ENCODE results near the gene CERS3.
"Not testable (repeated sequence)": the region's sequence is repeated elsewhere in the genome, so short reads cannot be mapped to it uniquely, and the experiment has no call there.

The CERS3 gene

DNA sequence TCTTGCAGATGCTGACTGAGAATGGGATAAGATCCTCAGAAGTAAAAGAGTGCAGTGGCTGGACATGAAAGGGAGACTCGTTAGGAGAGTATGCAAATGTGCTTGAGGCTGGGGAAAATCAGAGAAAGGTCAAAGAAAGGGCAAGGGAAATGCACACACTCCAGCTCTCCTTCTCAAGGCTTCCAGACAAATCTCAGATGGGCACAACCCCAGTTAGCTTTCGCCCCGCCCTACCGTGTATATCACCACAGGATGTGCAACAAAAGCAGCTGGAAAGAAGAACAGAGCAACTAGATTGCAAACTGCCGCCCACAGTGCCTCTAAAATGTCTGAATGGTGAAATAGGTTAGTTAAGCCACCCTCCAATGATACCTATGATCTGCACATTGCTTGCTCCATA lies 63.9 kb downstream of the CERS3 start:
- DNase-seq (ENCODE audit: low spot score): no peak

DNA sequence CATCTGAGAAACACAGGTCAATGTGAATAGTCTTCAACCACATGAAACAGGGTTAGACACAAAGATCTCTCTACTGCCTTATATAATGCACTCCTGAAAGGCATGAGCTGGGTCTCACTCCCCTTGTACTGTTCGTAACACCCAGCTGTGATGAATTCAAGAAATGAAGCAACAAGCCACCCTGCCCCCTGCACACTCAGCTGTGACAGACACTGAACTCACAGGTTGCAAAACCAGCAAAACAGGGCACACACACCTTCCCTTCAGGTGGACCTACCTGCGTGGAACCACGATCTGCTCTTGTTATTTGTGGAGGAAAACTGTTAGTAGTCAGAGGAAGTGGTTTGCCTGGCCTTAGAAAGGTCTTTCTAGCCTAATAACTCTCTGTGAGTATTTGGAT lies 64.5 kb downstream of the CERS3 start:
- DNase-seq (ENCODE audit: low spot score): no peak

DNA sequence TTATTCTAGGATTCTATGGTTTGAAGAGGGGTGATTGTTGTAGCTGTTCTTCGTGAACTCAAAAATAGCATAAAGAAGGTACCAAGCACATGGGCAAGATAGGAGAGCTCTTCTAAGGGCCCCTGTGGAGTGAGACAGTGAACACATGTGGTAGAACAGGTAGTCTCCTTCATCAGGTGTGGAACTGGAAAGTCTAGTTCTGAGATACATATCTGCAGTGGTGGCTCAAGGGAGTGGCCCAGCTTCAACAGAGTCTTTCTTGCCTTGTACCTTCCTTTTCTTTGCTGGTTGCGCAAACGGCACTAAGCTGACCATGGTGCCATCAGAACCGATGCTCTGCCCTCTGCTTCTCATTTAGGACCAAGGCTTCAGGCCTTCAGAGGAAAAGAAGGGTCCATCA lies 65.2 kb downstream of the CERS3 start:
- DNase-seq (ENCODE audit: low spot score): no peak

DNA sequence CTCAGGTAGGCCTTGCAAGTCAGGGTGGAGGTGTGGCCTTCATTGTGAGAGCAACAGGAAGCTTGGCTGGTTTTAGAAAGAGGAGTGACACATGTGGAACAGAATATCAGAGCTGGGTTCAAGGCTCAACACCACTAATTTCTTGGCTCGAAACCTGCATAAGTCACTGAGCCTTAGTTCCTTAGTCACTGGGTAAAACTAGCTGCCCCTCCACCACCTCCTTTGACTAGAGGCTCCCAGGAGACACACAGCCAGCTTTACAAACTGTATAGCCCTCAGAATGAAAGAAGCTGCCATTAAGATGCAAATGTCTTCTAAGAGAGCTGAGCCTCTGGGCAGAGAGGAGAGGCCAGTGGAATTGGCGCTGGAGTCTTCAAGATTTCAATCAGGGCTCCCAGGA lies 67.7 kb downstream of the CERS3 start:
- DNase-seq (ENCODE audit: low spot score): peak; percentile 12

DNA sequence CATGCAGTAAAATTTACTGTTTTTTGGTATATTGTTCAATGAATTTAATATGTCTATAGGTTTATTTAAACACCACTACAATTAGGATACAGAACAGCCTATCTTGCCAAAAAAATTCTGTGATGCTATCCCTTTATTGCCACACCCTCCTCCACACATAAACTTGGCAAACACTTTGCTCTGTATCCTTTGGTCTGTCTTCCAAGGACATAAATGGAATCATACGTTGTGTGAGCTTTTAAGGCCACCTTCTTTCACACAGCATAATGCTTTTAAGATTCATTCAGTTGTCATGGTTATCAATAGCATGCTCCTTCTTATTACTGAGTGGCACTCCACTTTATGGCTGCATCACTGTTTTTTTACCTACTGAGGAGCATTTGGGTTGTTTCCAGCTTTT lies 71.5 kb downstream of the CERS3 start:
- no peak for DNase-seq (ENCODE audit: low spot score)

DNA sequence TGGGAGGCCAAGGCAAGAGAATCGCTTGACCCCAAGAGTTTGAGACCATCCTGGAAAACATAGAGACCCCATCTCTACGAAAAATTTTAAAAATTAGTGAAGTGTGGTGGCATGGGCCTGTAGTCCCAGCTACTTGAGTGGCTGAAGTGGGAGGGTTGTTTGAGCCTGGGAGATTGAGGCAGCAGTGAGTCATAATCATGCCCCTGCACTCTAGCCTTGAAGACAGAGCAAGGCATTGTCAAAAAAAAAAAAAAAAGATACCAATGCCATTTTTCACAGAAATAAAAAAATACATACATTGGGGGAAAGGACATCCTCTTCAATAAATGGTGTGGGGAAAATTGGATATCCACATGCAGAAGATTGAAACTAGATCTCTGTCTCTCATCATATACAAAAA lies 74.6 kb downstream of the CERS3 start:
- DNase-seq (ENCODE audit: low spot score): no peak

DNA sequence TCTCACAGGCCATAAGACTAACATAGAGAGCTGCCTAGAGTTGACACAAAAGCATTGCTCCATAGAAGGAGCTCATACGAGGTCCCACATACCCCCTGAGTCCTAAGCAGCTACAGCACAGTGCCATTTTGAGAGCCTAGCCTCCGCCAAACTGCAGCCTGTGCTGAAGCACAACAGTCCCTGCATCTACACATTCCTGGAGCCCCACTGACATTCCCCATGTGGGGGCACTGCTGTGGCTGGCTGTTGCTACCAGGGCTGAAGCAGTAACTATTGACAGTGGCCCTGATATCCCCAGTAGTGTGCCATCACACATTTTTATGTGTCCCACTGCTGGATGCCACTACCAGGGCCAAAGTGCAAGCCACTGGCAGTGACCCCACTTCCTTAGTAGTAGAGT lies 80.3 kb downstream of the CERS3 start:
- no peak for DNase-seq (ENCODE audit: low spot score)

DNA sequence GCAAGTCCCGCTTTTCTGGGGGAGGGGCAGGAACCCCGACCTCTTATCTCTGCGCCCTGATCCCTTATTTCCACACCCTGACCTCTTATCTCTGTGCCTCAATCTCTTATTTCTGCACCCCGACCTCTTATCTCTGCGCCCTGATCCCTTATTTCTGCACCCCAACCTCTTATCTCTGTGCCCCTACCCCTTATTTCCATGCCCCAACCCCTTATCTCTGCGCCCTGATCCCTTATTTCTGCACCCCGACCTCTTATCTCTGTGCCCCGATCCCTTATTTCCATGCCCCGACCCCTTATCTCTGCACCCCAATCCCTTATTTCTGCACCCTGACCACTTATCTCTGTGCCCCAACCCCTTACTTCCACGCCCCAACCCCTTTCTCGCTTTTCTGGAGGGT lies 87.7 kb downstream of the CERS3 start:
- not testable (repeated sequence) for DNase-seq (ENCODE audit: low spot score)

DNA sequence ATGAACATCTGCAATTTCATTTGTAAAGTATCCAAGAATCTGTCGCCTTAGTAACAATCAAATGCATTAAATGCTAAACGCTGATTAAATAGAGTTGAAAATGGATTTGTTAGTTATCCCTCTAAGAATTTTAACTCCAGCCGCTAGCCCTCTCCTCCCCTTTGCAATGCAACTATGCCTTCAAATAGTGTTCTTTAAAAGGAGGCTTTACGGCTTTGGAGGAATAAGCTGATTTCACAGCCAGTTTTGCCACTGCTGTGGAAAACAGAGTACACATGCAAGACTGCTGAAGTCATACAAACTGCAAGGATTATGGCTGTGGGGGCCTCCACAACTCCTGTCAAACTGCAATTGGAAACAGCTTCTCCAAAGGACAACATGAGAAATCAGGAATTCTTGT lies 89.2 kb downstream of the CERS3 start:
- DNase-seq (ENCODE audit: low spot score): no peak

DNA sequence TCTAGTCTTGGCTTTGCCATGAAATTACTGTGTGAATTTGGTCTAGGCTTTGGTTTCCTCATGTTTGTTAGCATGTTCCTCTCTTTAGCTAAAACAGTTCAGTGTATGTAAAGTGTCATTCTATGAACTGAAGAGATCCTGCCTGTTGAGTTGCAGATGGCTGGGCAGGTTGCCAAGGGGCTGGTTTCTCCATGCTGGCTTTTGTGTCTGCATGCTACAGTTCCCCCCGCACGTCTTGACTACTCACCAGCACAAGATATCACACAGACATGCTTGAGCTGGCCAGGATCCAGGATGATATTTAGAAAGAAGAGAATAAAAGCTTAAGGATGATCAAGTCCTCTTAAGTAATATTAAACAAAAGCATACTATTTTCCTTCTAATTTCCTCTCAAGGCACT lies 90.2 kb downstream of the CERS3 start:
- DNase-seq (ENCODE audit: low spot score): peak; percentile 93

DNA sequence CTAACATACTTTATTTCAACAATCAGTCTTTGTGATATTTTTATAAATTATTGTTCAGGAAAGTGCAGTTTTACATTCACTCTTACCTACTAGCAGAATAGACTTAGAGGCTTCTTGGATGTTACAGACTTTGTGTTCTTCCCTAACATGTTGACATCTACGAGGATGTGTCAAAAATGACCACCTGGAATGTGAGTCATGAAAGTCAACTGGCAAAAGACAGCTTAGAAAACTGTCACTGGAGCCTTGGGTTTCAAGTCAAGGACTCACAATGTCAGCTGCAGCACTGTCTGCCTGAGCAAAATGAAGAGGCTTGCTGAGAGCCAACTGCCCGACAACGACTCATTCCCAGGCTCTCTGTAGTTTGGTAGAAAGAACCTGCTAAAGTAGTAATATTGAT lies 91.5 kb downstream of the CERS3 start:
- DNase-seq (ENCODE audit: low spot score): no peak

DNA sequence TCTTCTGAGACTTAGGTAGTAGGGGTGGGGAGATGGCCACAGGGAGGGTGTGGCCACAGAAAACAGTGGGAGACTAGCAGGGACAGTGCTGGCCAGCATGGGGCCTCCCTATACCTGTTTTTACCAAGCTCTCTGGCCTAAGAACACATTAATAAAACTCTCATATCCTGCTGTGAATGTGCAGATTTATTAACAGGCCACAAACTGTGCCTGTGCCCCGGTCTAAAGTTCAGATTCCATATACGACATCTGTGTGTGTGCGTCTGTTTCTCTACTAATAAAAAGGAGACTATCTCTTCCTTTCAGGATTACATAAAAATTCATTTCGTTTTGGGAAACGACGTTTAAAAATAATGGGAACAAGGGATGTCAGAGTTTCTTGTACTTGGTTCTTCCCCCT lies 94.2 kb downstream of the CERS3 start:
- no peak for DNase-seq (ENCODE audit: low spot score)

DNA sequence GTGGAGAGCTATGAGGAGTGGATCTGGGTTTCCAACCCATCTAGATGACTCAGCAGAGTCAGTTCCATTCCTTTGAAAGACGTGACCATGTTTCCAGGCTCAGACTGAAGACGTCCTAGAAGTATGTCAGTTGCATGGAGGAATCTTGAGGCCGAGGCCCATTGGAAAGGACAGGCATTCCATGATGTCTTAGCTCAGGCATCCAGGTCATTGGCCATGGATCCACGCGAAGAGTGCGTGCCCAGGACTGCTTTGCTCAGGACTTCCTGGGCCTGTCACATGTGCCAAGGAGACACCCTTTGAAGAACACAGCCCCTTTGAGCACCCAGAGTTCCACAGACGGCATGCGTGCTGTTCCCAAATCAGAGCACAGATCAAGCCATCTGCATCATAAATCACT lies 94.7 kb downstream of the CERS3 start:
- no peak for DNase-seq (ENCODE audit: low spot score)

DNA sequence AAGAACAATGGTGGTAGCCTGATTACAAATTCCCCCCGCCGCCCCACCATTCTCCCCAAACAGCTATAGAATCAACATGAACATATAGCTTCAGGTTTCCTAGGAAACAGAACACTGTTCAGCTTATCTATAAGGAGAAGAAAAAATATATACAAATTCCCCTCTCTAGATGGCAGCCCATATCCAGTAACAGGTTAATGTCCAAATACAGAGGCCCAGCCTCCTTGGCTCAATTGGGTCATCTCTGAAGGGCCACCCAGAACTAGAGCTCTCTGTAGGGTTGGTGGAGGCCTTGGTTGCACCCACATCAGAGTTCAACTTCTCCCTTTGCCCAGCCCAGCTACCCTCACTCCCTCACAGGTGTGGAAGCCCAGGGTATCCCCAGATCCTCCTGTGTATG lies 95.4 kb downstream of the CERS3 start:
- DNase-seq (ENCODE audit: low spot score): no peak

DNA sequence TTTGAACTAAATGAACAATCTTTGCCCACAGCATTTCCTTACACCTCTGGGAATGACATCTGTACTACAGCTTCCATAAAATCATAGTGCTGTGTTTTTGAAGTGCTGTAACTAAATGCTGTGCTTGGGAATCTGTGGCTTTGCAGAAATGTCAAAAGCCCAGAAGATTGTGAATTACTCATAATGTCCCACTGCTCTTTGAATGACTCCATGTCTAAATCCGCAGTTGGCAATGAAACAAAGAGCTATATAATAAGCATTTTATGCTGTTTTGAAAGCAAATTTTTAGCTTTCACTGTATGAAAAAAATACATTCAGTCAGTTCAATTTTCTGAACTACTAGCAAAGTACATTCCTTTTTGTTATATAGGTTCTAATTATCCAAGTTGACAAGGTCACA lies 98.3 kb downstream of the CERS3 start:
- no peak for DNase-seq (ENCODE audit: low spot score)

DNA sequence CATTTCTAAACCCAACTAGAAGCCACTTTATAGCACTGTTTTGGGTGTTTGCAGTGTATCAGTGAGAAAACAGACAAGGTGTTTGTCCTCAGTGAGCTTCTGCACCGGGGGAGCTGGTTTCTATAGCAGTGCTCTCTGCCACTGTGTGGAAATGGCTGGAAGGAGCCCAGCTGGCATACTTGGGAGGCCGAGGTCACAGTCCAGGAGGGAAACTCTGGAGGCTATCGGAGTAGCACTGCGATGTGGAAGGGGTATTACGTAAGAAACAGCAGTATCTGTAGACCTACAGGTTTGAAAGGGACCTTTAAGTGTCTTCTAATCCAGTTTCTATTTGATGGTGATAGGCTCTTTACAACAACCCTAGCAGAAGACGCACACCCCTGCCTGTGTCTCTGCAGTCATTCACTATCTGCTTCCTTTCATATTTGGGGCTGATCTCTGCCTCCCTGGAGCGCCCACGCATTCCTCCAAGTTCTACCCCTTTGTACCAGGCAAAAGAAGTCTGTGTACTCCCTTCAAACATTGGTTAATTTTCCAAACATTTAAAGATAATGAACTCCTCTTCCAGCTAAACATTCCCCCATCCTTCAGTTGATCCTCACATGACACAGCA lies 99.5 kb downstream of the CERS3 start:
- DNase-seq (ENCODE audit: low spot score): no peak

DNA sequence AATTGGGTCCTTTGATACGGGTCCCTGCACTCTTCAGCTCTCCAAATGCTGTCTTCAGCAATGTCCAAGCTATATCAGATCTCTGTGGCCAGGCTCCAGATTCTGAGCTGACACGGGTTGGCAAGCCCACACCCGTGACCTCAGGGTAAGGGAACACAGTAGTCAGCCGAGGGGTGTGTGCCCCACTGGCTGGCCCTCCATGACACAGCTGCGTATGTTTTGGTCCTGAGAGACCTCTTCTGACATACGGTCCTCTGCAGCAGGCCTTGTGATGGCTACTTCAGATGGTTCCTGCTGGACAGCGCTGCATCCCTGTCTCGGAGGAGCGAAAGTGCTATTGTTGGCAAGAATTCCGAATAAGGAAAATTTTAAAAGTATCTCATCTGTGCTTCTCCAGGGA lies 101.8 kb downstream of the CERS3 start:
- DNase-seq (ENCODE audit: low spot score): no peak

DNA sequence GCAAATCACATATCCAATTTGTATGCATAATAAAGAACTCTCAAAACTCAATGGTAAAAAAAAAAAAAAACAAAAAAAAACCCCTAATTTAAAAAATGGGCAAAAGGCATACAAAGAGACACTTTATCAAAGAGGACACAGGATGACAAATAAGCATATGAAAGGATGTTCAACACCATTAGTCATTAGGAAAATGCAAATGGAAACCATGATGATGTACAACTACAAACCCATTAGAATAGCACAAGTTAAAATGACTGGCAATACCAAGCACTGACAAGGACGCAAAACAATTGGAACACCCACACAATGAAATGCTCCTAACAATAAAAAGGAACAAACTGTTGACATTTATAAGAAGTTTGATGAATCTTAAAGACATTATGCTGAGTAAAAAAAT lies 123.6 kb downstream of the CERS3 start:
- DNase-seq (ENCODE audit: low spot score): no peak

DNA sequence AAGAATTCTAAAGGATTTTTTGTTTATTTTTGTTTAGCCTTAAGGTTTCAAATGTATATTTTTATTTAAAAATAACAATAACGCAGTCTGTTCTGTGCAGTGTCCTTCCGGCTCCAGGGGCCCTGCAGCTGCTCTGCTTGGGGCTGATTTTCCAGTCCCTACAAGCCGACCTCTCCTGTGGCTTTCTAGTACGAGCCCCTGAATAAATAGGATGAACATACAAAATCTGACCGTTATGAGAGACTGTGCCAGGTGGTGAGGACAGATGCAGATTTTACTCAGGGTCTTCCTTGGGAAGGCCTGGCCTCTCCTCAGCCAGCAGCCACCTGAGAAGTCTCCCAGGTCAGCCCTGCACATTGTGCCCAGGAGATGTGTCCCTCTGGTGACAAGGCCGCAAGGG lies 127.8 kb downstream of the CERS3 start:
- no peak for DNase-seq (ENCODE audit: low spot score)

DNA sequence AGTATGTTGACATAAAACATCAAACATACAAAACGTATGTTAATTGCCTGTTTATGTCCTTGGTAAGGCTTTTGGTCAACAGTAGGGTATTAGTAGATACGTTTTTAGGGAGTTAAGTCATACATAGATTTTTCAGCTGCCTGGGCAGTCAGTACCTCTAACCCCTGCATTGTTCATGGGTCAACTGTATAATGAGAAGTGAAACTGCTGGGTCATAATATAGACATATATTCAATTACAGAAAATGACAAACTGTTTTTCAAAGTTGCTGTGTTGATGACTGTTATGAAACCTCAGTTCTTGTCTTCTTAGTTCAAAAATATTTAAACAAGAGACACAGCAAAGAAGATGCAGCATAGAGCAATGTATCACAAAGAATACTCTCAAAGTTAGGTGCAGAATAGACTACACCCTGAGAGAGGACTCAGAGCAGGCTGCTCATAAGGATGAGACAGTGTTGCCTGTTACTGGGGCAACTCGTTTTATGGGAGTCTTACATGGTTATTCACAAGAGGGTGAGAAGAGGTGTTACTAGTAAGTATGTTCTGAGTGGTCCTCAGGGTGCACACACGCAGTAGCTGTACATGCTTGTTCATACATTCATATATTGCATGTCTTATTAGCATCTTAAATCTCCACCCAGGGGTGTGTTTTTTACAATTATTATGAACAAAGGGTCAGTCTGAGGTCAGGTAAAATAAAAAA lies 133.9 kb downstream of the CERS3 start:
- DNase-seq (ENCODE audit: low spot score): no peak

DNA sequence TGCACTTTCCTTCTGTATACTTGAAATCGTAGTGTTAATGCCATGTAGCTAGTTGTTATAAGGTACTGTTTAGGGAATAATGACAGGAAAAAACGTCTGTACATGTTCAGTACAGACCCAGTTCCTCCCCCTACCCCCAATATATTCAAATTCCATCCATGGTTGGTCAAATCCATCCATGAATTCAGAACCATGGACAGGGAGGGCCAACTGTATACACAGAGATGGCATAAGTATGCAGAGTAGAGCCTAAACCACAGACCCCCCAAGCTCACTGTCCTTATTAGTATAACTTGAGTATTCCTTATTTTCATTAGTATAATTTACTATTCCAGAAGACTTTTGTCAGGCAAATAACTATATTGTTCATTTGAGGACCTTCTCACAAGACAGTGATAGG lies 135.7 kb downstream of the CERS3 start:
- no peak for DNase-seq (ENCODE audit: low spot score)

DNA sequence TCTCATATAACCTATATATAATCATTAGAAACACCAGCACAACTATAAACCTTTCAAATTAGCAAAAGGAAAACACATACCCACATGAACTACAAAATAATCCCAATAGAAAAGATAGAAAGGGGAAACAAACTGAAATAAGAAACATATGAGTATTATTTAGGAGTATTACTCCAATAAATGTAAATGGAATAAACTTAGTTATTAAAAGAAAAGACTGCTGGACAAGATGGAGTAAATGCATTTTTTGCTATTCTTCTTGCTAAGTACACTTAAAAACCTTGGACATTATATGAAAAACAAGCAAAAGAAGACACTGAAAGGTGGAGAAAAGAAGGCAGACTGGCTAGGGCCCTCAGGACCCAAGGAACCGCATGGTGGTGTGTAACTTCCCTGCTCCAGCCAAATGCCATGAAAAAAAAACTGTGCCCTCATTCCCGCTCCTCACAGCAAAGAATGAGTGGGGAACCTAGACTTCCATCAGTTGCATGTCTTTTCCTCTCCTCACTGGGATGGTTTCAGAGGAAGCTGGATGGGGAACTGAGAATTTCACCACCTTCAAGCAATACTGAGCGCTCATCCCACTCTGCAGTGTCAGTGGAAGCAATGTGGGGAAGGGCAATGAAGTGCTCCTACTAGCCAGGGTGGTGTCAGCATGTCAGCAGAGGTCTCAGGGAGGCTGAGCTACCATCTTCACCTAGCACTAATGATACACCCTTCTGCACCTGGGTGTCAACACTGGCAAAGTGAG lies 143.3 kb downstream of the CERS3 start:
- no peak for DNase-seq (ENCODE audit: low spot score)

DNA sequence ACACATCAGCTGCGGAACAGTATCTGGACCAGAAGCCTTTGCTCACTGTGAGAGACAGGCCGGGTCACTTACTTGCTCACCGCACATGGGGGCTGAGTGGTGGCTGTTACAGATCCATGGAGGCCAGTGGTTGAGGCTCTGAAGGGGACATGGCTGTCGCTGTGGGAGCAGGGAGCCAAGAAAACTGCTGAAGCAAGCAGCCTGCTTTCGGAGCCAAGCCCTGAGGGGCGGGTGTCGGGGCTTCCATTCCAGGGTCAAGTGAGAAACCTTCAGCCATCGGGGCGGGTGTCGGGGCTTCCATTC lies 144.7 kb downstream of the CERS3 start:
- DNase-seq (ENCODE audit: low spot score): no peak

Data from NAMALWA (cell line).